ENCODE results near the gene MAML3. TPM values are rescaled to one million over a fixed set of nuclear protein-coding genes. Genes with fewer than 3 reads are reported as not detected.

Gene MAML3
- total and polyA plus RNA-seq, 2 of the 13 experiments (the other 11 are each of a cell fraction or from before 2014, with no cell fraction given): 0.05 to 0.13 TPM

DNA sequence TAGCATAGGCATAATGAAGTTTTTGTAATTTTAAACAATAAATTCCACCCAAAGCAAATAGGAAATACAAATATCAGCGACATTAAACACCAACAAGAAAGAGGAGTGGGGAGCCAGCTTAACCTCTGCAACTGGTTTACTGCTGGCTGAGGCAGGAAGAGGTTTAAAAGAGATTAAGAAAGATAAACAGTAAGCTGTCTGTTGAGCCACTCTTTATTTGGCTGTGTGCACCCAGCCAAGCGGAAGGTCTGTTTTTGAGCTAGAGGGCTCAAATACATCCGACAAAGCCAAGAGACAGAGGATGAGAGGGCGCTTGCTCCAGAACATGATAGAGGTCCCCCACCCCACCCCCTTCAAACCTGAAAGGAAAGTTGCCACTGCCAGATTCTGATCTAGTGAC is 297.0 kb downstream of the MAML3 start (continued):
- TF ChIP-seq, protein P1, sequence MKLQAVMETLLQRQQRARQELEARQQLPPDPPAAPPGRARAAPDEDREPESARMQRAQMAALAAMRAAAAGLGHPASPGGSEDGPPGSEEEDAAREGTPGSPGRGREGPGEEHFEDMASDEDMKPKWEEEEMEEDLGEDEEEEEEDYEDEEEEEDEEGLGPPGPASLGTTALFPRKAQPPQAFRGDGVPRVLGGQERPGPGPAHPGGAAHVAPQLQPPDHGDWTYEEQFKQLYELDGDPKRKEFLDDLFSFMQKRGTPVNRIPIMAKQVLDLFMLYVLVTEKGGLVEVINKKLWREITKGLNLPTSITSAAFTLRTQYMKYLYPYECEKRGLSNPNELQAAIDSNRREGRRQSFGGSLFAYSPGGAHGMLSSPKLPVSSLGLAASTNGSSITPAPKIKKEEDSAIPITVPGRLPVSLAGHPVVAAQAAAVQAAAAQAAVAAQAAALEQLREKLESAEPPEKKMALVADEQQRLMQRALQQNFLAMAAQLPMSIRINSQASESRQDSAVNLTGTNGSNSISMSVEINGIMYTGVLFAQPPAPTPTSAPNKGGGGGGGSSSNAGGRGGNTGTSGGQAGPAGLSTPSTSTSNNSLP (IDR thresholded peaks at IDR 0.05; ENCODE audit: low read depth, low read length): no peak
- TF ChIP-seq ZNF792 (CRISPR knock-in tag; IDR thresholded peaks at IDR 0.05) (peak; percentile 90), ZNF567 (CRISPR knock-in tag; IDR thresholded peaks at IDR 0.05; ENCODE audit: borderline replicate concordance) (no peak), NKX3-1 (CRISPR knock-in tag; IDR thresholded peaks at IDR 0.05) (0 out of 2 replicates have a peak, but pooled peaks have one; percentile 14), CBX5 (CRISPR knock-in tag; IDR thresholded peaks at IDR 0.05; ENCODE audit: borderline replicate concordance) (0 out of 2 replicates have a peak, but pooled peaks have one; percentile 26), ZNF180 (CRISPR knock-in tag; IDR thresholded peaks at IDR 0.05; ENCODE audit: borderline replicate concordance, low read depth) (no peak), THYN1 (CRISPR knock-in tag; IDR thresholded peaks at IDR 0.05; ENCODE audit: borderline replicate concordance, low read depth) (no peak), SOX6 (IDR thresholded peaks at IDR 0.05) (no peak), SOX6 (CRISPR knock-in tag; IDR thresholded peaks at IDR 0.05) (peak; percentile 82), ZNF563 (CRISPR knock-in tag; IDR thresholded peaks at IDR 0.05) (no peak), PHF5A (CRISPR knock-in tag; IDR thresholded peaks at IDR 0.05; ENCODE audit: low read depth, unreplicated experiment) (no peak), ATF1 (CRISPR knock-in tag; IDR thresholded peaks at IDR 0.05) (no peak), POLR2A (IDR thresholded peaks at IDR 0.05; ENCODE audit: insufficient read depth in 1 of 2, low read depth in 2 of 2, low read length in 2 of 2) (no peak), NFE2 (CRISPR knock-in tag; IDR thresholded peaks at IDR 0.05) (no peak), AGO1 (IDR thresholded peaks at IDR 0.05; ENCODE audit: low read depth, low read length, poor library complexity, severe bottlenecking) (no peak), ZNF75D (CRISPR knock-in tag; IDR thresholded peaks at IDR 0.05; ENCODE audit: borderline replicate concordance) (no peak), NR2F2 (IDR thresholded peaks at IDR 0.05; ENCODE audit: borderline replicate concordance, low read depth) (no peak), FOXC1 (CRISPR knock-in tag; IDR thresholded peaks at IDR 0.05; ENCODE audit: borderline replicate concordance) (no peak), ZNF747 (CRISPR knock-in tag; IDR thresholded peaks at IDR 0.05; ENCODE audit: borderline replicate concordance) (no peak), ZNF510 (CRISPR knock-in tag; IDR thresholded peaks at IDR 0.05; ENCODE audit: low read depth) (no peak), E2F2 (CRISPR knock-in tag; IDR thresholded peaks at IDR 0.05; ENCODE audit: borderline replicate concordance) (no peak), HOXA9 (CRISPR knock-in tag; IDR thresholded peaks at IDR 0.05; ENCODE audit: borderline replicate concordance) (no peak), BCL6 (CRISPR knock-in tag; IDR thresholded peaks at IDR 0.05) (peak; percentile 32; the same call in 1 of the 2 replicates), ZFAT (CRISPR knock-in tag; conservative IDR thresholded peaks at IDR 0.05) (no peak)
- TF ChIP-seq, protein P2, sequence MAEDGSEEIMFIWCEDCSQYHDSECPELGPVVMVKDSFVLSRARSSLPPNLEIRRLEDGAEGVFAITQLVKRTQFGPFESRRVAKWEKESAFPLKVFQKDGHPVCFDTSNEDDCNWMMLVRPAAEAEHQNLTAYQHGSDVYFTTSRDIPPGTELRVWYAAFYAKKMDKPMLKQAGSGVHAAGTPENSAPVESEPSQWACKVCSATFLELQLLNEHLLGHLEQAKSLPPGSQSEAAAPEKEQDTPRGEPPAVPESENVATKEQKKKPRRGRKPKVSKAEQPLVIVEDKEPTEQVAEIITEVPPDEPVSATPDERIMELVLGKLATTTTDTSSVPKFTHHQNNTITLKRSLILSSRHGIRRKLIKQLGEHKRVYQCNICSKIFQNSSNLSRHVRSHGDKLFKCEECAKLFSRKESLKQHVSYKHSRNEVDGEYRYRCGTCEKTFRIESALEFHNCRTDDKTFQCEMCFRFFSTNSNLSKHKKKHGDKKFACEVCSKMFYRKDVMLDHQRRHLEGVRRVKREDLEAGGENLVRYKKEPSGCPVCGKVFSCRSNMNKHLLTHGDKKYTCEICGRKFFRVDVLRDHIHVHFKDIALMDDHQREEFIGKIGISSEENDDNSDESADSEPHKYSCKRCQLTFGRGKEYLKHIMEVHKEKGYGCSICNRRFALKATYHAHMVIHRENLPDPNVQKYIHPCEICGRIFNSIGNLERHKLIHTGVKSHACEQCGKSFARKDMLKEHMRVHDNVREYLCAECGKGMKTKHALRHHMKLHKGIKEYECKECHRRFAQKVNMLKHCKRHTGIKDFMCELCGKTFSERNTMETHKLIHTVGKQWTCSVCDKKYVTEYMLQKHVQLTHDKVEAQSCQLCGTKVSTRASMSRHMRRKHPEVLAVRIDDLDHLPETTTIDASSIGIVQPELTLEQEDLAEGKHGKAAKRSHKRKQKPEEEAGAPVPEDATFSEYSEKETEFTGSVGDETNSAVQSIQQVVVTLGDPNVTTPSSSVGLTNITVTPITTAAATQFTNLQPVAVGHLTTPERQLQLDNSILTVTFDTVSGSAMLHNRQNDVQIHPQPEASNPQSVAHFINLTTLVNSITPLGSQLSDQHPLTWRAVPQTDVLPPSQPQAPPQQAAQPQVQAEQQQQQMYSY (CRISPR knock-in tag; IDR thresholded peaks at IDR 0.05): no peak
- TF ChIP-seq, protein P3, sequence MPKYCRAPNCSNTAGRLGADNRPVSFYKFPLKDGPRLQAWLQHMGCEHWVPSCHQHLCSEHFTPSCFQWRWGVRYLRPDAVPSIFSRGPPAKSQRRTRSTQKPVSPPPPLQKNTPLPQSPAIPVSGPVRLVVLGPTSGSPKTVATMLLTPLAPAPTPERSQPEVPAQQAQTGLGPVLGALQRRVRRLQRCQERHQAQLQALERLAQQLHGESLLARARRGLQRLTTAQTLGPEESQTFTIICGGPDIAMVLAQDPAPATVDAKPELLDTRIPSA (CRISPR knock-in tag; IDR thresholded peaks at IDR 0.05; ENCODE audit: borderline replicate concordance): no peak

Measured in HepG2 (cell line).